DND-41 (cell line): Measurements from ENCODE around the gene TMED6.

Source experiments
- EZH2 ChIP-seq: IDR thresholded peaks from 3 replicates; pipeline ENCODE4 v1.6.1; 2012; ENCODE audit warnings: borderline replicate concordance, low read depth, mild to moderate bottlenecking, moderate library complexity, low read length, inconsistent platforms; ENCODE audit not compliant: severe bottlenecking
- TF ChIP-seq, protein P1 (sequence below): IDR thresholded peaks from 2 replicates; pipeline ENCODE4 v1.5.1; 2012; ENCODE audit warnings: borderline replicate concordance, low read length, moderate library complexity, mild to moderate bottlenecking; ENCODE audit not compliant: poor library complexity, severe bottlenecking; ENCODE audit errors: extremely low read depth

DNA sequence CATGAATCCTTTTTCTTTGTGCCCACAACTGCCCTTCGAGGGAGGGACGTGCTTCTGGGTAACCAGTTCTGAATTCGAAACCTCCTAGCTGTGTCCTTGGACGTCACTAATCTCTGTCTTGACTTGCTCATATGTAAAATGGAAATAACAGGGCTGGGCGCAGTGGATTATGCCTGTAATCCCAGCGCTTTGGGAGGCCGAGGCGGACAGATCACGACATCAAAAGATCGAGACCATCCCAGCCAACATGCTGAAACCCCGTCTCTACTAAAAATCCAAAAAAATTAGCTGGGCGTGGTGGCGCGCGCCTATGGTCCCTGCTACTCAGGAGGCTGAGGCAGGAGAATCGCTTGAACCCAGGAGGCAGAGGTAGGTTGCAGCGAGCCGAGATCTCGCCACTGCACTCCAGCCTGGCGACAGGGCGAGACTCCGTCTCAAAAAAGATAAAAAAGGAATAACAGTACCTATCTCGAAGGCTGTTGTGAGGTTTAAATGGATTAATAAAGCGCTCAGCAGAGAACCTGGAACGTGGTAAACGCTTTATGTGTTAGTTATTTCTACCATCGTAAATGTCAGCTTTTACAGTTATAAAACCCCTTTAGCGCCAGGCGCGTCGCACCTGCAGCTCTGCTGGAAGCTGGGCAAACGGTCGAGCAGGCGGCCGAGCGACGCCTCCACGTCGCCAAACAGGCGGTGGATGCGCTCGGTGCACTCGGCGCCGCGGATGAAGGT lies 12.9 kb downstream of the TMED6 start:
- TF ChIP-seq, protein P1, sequence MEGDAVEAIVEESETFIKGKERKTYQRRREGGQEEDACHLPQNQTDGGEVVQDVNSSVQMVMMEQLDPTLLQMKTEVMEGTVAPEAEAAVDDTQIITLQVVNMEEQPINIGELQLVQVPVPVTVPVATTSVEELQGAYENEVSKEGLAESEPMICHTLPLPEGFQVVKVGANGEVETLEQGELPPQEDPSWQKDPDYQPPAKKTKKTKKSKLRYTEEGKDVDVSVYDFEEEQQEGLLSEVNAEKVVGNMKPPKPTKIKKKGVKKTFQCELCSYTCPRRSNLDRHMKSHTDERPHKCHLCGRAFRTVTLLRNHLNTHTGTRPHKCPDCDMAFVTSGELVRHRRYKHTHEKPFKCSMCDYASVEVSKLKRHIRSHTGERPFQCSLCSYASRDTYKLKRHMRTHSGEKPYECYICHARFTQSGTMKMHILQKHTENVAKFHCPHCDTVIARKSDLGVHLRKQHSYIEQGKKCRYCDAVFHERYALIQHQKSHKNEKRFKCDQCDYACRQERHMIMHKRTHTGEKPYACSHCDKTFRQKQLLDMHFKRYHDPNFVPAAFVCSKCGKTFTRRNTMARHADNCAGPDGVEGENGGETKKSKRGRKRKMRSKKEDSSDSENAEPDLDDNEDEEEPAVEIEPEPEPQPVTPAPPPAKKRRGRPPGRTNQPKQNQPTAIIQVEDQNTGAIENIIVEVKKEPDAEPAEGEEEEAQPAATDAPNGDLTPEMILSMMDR = no peak
- no peak for TF ChIP-seq EZH2
